CMK (cell line): Measurements from ENCODE around the gene OR4C12.
"Not testable (repeated sequence)": the region's sequence is repeated elsewhere in the genome, so short reads cannot be mapped to it uniquely, and the experiment has no call there.

Experiments used
- DNase-seq: peaks from one replicate; pipeline ENCODE4 v3.0.0-alpha.2; 2010; ENCODE audit warnings: low read depth

OR4C12 gene

DNA sequence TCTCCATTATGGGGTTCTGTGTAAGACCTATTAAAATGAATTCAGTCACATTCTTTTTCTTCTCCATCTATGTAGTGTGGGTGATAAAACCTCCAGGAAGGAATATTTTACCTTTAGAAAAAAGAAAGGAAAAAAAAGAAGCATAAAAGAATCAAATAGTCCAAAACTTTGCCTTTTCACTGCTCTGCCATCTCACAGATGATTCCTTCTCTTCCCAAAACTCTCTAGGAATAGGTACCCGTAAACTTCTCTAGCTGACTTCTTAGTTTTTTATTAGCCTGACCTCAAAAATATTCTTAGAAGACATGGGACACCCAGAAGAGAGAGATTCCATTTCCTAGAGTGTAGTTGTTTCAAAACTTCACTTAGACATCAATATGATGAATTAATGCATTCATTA lies at the start of gene OR4C12:
Gene OR4C12, minus strand, starts transcription at position 101 of the 400 bp plus-strand sequence. Its CDS starts 34 bp downstream, at position 67.
- DNase-seq, result not testable (repeated sequence)

DNA sequence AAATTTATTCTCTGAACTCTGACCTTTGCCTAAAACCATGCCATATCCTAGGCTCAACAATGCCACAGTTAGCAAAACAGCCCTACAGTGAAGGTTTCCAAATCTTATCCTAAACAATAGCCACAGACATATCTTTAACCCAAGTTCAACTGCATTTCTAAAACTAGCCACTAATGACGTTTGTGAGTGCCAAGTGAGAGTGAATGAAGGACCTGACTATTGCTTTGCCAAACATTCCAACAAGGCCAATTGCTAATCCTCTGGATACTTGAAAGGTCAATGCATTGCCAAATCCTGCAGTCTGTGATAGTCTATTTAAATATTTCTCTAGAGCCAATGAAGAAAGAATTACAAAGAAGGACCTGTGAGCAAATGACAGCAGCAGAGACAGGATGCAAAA lies 47.9 kb upstream of the OR4C12 start:
- DNase-seq, result no peak

DNA sequence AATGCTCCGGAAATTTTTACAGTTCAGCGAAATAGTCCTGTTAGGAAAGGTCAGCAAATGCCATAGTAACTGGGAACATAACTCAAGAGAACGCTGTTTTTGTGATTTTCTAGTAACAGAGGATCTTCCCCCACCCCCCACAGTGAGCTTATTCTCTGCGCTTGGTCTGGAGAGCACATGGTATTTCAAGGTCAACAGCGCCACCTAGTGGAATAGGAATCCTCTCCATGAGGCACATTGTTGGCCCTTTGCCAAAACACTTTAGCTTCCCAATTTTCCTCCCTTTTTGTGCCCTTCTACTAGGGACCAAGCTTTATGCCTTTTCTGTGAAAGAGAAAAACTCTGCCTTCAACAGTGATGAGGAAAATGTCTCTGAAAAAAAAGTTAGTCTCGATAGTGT lies 13.2 kb upstream of the OR4C12 start:
- peak; percentile 22 for DNase-seq

DNA sequence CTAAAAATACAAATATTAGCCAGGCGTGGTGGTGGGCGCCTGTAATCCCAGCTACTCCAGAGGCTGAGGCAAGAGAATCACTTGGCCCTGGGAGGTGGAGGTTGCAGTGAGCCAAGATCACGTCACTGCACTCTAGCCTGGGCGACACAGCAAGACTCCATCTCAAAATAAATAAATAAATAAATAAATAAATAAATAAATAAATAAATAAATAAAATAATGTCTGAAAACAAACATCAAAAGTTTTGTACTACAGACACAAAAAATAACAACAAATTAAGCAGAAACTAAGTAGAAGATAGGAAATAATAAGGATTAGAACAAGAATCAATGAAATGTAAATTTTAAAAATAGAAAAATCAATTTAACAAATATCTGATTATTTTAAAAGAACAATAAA lies 8.9 kb downstream of the OR4C12 start:
- DNase-seq, result not testable (repeated sequence)

DNA sequence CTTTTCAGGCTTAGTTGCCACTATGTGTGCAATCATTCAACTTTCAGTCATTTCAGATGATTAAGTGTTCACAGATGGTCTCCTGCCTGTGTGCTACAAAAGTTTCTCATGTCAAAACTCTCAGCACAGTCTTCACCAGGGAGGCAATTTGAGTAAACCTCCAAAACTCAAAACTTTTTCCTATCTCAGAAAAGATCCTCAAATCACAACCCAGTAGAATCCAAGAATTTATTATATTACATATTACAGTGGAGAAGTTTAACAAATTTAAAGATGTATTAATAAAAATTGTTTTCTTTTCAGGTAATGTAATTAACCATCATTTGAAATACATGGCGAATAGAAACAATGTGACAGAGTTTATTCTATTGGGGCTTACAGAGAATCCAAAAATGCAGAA lies 30.2 kb downstream of the OR4C12 start, which contains the start of gene OR4C13:
Gene OR4C13, plus strand, starts transcription at position 301 of the 400 bp plus-strand sequence. Its CDS starts 32 bp downstream, at position 333.
- no peak for DNase-seq

DNA sequence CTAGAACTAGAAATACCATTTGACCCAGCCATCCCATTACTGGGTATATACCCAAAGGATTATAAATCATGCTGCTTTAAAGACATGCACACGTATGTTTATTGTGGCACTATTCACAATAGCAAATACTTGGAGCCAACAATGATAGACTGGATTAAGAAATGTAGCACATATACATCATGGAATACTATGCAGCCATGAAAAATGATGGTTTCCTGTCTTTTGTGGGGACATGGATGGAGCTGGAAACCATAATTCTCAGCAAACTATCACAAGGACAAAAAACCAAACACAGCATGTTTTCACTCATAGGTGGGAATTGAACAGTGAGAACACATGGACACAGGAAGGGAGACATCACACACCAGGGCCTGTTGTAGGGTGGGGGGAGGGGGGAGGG lies 33.6 kb downstream of the OR4C12 start:
- DNase-seq, result not testable (repeated sequence)
